Measurements from ENCODE around the gene DLL3. TPM values are rescaled to one million over a fixed set of nuclear protein-coding genes. Genes with fewer than 3 reads are reported as not detected.

Gene DLL3
- total RNA-seq, 4 donors from 2014 or later: not detected

GRCh38 chr19:39479916-39480315 is 18.8 kb upstream of the DLL3 start:
- DNase-seq (ENCODE audit: low spot score in 2 of 2): no peak
- Histone ChIP-seq H3K4me1 (peaks cover 24% of the 10 kb centered on the region), H3K27me3 (no peaks in the 10 kb centered on the region), H3K27ac (peak overlapping the region; percentile 87), H3K36me3 (peaks cover 27% of the 10 kb centered on the region), H3K9me3 (no peaks in the 10 kb centered on the region), H3K4me3 (peak overlapping the region; percentile 96)
- WGBS: 47% methylated on average over 10 of the region's 10 CpGs
- TF ChIP-seq EP300 (IDR thresholded peaks at IDR 0.05): no peak
- no peak for TF ChIP-seq POLR2AphosphoS5 (IDR thresholded peaks at IDR 0.05)
- TF ChIP-seq POLR2A (IDR thresholded peaks at IDR 0.05): no peak
- TF ChIP-seq CTCF (IDR thresholded peaks at IDR 0.05): no peak

- peak; percentile 99 for DNase-seq (ENCODE audit: low spot score in 2 of 2)
- under 1% methylated on average over 14 of the region's 62 CpGs for WGBS
- no peaks in the 10 kb centered on the region for H3K27me3 ChIP-seq
- H3K9me3 ChIP-seq: no peaks in the 10 kb centered on the region
- H3K4me1 ChIP-seq: peaks cover 24% of the 10 kb centered on the region
- peak within 1 kb of the TSS; percentile 96 for H3K4me3 ChIP-seq
- H3K36me3 ChIP-seq: peaks cover 29% of the 10 kb centered on the region
- peak within 1 kb of the TSS; percentile 87 for H3K27ac ChIP-seq
- TF ChIP-seq POLR2A (IDR thresholded peaks at IDR 0.05) (peak in 1 of 2 donors; percentile 46), POLR2AphosphoS5 (IDR thresholded peaks at IDR 0.05) (peak in 2 of 3 donors; percentile 62 to 88), EP300 (IDR thresholded peaks at IDR 0.05) (no peak), CTCF (IDR thresholded peaks at IDR 0.05) (no peak)
These were observed 18.2 kb upstream of the DLL3 start, which contains the start of gene TIMM50 for GRCh38 chr19:39480337-39481228. TSS of gene TIMM50 (plus strand) at chr19:39480838. CDS start at chr19:39480854, 16 bp downstream.

GRCh38 chr19:39481229-39481545 is 17.6 kb upstream of the DLL3 start:
- Histone ChIP-seq H3K27ac (peak overlapping the region; percentile 87), H3K9me3 (no peaks in the 10 kb centered on the region), H3K27me3 (no peaks in the 10 kb centered on the region), H3K4me3 (peak overlapping the region; percentile 96), H3K4me1 (peaks cover 24% of the 10 kb centered on the region), H3K36me3 (peaks cover 29% of the 10 kb centered on the region)
- no peak for TF ChIP-seq CTCF (IDR thresholded peaks at IDR 0.05)
- TF ChIP-seq POLR2AphosphoS5 (IDR thresholded peaks at IDR 0.05): no peak
- no peak for TF ChIP-seq POLR2A (IDR thresholded peaks at IDR 0.05)
- no peak for TF ChIP-seq EP300 (IDR thresholded peaks at IDR 0.05)
- WGBS: 2% methylated on average over 12 of the region's 12 CpGs
- DNase-seq (ENCODE audit: low spot score in 2 of 2): no peak

DNA sequence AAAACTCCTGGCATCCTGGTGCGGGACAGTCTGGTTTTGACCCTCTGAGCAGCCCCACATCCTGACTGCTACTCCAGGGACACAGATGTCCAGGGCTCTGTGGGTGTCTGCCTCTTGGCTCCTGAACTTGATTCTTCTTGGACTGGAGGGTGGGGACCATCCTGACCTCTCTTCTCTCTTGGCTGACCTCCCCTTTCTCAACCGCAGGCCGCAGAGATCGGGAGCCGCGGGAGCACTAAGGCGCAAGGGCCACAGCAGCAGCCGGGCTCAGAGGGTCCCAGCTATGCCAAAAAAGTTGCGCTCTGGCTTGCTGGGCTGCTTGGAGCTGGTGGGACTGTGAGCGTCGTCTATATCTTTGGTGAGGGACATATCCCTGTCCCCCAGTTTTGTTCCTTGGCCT is 17.1 kb upstream of the DLL3 start:
- no peak for DNase-seq (ENCODE audit: low spot score in 2 of 2)
- no peaks in the 10 kb centered on the region for H3K9me3 ChIP-seq
- peaks cover 30% of the 10 kb centered on the region for H3K36me3 ChIP-seq
- no peak for TF ChIP-seq POLR2A (IDR thresholded peaks at IDR 0.05)
- H3K4me1 ChIP-seq: peaks cover 24% of the 10 kb centered on the region
- WGBS: 60% methylated on average over 11 of the region's 11 CpGs
- no peak overlapping the region for H3K27ac ChIP-seq
- no peaks in the 10 kb centered on the region for H3K27me3 ChIP-seq
- H3K4me3 ChIP-seq: peak overlapping the region; percentile 96

DNA sequence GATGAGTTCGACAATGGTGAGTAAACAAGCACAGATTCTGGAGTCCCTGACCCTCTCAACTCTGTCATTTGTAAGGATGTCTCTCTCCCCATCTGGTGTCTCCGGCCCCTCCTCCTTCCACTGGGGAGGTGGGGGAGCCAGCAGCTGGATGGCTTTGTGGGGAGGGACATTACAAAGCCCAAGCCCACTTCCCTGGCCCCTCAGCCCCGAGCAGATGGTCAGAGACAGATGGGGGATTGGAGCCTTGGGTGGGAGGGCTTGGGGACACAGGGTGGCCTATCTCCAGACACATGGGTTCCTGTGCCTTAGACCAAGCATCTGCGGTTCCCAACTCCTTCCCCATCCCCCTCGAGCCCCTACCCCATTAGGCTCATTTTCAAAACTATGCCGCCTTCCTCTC is 15.6 kb upstream of the DLL3 start:
- H3K27me3 ChIP-seq: no peaks in the 10 kb centered on the region

More for the DNA sequence above, 15.6 kb upstream of the DLL3 start:
- 77% methylated on average over 6 of the region's 6 CpGs for WGBS
- no peak overlapping the region for H3K27ac ChIP-seq
- H3K4me3 ChIP-seq: no peak overlapping the region
- no peak for DNase-seq (ENCODE audit: low spot score in 2 of 2)
- H3K36me3 ChIP-seq: peaks cover 44% of the 10 kb centered on the region
- no peak for TF ChIP-seq EP300 (IDR thresholded peaks at IDR 0.05)
- TF ChIP-seq CTCF (IDR thresholded peaks at IDR 0.05): no peak
- TF ChIP-seq POLR2A (IDR thresholded peaks at IDR 0.05): no peak
- no peak for TF ChIP-seq POLR2AphosphoS5 (IDR thresholded peaks at IDR 0.05)
- H3K9me3 ChIP-seq: no peaks in the 10 kb centered on the region
- peaks cover 24% of the 10 kb centered on the region for H3K4me1 ChIP-seq

All from suprapubic skin (tissue), 4 donors.